Forelimb muscle (tissue), 1 donor: ENCODE data around the gene PPP6R3. TPM values are rescaled to one million over a fixed set of nuclear protein-coding genes. Genes with fewer than 3 reads are reported as not detected.
"Not testable (repeated sequence)": the region's sequence is repeated elsewhere in the genome, so short reads cannot be mapped to it uniquely, and the experiment has no call there.

Experiments
- DNase-seq: peaks from one replicate; pipeline ENCODE4 v3.0.0-alpha.2; 2013; ENCODE audit warnings: low read depth
- polyA plus RNA-seq: library from polyadenylated mRNA; unstranded; fragments of 120-200 nt; gene quantifications from one replicate; pipeline ENCODE4 v1.2.1, GENCODE V29; 2013; ENCODE audit not compliant: insufficient read length

Gene PPP6R3
- polyA plus RNA-seq, 1 donor = 61.9 TPM

DNA sequence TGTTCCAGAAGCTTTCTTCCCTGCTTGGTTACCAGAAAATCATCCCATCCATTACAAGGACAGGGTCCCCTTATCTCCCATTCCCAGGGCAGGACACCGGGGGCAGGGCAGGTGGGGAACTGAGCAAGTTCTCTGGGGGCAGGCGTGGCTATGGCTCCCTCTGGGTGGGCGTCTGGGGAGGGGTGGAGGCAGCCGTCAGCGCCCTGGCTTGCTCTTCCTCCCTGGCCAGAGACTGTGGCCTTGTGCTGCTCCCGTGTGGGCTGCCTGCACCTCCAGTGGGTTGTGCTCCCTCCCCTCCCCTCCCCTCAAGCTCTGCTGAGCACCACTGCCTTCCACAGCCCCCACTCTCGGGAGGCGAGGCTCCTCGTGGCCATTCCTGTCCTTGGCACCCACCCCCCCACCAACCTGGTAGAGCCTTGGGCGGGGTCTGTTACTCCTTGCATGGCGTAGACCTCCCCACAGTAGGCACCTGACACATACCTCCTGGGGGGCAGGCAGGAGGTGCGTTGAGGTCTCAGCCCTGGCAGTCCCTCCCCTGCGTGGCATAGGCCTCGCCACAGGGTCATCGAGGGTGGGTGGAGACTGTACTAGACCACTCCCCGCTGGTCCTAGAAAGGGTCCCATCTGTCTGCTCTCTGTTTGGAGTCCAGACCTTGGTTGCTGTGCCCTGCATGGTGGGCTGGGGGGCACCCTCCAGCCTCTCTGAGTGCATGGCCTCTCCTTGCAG lies 24.2 kb upstream of the PPP6R3 start:
- DNase-seq = no peak

DNA sequence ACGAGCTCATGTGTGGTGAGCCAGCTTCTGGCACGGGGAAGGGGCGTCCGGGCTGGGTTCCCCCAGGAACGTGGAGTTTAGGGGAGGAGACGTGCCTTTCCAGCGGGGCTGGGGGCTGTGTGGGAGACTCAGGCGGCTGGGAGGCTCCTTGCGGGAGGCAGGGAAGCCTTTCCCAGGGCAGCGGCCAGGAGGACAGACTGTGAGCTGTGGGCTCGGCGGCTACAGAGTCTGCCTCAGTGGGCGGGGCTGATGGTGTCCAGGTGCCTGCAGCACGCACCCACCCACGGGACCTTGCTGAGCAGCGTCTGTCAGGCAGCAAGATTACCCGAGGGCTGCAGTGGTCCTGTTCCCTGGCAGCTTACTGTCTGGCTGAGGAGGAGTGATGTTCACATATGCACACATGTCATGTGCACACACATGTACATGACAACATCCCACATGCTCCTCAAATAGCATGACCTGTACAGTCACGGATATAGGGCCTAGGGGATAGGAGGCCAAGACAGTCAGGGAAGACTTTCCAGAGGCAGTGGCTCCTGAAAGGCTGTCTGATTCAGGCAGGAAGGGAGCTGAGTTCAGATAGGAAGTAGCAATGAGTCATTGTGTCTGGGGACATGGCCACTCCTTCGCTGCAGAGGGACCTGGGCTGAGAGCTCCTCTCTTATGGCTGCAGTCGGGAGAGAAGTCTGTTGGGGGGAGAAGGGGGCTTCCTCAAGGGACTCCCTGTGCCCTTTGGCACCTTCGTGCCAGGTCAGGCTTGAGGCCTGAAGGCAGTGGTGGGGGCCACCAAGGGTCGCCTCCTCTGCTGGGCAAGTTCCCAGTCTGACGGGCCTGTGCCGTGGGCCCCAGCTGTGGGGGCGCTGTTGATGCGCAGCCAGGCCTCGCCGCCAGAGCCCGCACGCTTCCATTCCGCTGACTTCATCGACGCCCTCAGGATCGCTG lies 23.3 kb upstream of the PPP6R3 start:
- DNase-seq = peak; percentile 47

DNA sequence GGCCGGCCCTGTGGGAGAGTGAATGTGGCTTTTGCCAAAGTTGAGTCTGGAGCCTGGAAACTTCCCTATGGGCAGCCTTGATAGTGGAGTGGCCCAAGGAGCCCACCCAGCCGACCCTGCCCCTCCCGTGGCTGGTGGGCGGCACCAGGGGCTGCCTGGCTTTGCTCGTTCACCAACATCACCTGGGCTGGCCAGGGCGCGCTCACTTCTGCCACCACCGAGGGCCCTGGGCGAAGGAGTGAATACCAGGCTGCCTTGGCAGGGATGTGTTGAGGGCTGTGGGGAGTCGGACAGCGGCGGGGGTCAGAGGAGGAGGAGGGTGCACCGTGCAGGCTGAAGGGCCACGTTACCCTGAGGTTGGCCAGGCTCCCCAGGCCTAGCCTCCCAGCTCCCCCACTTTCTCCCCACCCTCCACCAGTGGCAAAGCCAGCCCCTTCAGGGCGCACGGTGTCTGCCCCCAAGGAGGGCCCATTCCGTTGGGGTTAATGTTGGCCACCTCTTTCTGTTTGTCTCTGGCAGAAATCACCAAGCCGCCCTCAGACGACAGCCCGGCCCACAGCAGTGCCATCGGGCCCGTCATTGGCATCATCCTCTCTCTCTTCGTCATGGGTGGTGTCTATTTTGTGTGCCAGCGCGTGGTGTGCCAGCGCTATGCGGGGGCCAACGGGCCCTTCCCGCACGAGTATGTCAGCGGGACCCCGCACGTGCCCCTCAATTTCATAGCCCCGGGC lies 22.5 kb upstream of the PPP6R3 start:
- DNase-seq = no peak

DNA sequence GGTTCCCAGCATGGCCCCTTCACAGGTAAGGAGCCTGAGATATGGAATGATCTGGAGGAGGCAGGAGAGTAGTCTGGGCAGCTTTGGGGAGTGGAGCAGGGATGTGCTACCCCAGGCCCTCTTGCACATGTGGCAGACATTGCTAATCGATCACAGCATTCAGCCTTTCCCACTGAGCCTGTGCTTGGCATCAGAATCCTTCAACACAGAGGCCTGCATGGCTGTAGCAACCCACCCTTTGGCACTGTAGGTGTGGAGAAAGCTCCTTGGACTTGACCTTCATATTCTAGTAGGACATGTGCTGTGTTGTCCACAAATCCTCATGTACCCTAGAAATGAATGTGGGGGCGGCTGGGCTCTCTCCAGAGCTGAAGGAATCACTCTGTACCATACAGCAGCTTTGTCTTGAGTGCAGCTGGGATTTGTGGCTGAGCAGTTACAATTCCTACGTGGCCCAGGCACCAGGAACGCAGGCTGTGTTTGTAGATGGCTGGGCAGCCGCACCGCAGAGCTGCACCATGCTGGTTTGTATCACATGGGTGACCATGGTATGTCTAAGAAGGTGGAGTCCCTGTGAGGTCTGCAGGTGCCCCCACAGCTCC lies 21.8 kb upstream of the PPP6R3 start:
- DNase-seq = no peak

DNA sequence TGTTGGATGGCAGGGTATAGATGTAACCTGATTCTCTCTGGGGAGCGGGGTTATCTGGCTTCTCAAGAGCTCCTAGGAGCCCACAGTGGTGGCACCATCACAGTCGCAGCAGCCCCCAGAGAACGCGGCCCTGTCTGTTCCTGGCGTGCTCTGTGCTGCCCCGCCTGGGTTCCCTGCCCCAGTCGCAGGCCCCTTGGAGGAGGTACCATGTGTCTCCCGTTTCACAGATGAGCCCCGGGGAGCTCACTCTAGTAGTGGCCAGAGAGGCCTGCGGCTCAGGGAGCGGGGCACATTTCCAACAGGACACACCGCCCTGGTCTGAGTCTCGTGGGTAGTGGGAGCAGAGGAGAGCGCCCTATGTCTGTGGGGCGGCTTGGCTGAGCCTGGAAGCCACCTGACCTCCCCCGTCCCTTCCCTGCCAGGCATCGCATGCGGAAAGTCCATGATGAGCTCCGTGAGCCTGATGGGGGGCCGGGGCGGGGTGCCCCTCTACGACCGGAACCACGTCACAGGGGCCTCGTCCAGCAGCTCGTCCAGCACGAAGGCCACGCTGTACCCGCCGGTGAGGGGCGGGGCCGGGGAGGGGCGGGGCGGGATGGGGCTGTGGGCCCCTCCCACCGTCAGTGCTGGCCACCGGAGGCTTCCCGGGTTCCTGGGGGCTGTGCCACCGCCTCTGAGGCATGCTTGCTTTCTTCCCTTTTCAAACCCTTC lies 21.0 kb upstream of the PPP6R3 start:
- no peak for DNase-seq

DNA sequence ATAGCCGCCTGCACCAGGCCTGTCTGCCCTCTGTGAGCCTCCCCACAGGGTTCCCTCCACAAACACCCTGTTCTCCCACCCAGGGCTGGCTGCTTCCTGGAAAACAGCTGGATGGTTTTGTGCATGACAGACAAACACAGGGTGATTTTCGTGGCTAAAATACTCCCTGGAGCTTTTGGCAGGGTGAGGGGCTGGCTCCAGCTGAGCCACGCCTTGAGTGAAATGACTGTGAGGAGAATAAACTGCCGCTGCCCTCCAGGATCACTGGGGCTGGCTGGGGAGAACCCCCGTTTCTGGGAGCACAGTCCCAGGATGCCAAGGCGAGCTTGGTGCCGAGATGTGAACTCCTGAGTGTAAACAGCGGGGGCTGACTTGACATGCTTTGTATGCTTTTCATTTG lies 20.3 kb upstream of the PPP6R3 start:
- no peak for DNase-seq

DNA sequence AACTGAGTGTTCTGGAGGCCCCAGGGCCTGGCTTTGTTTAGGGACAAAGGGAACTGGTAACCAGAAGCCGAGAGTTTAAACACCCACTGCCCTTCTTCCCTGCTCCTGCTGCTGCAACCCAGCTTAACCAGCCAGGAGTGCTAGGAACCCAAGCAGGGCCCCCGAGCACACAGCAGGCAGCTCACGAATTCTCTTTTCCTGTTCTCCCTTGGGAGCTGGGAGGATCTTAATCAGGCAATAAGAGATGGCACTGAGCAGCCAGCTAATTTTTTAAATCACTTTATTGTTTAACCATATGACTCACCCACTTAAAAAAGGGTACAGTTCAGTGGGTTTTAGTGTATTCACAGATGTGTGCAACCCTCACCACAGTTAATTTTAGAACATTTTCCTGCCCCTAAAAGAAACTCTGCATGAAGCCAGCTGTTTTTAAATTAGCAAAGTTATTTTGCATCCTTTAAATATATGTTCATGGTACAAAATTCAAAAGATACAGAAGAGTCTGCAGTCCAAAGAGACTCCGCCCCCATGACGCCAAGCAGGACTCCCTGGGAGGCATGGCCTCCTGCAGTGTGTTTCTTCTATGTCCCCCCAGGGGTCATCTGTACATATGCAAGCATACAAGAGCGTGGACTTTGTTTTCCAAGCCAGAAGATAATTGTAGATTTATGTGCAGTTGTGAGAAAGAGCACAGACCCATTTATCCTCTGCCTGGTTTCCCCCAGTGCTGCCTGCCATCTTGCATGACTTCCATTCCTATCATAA lies 18.9 kb upstream of the PPP6R3 start:
- DNase-seq = no peak

DNA sequence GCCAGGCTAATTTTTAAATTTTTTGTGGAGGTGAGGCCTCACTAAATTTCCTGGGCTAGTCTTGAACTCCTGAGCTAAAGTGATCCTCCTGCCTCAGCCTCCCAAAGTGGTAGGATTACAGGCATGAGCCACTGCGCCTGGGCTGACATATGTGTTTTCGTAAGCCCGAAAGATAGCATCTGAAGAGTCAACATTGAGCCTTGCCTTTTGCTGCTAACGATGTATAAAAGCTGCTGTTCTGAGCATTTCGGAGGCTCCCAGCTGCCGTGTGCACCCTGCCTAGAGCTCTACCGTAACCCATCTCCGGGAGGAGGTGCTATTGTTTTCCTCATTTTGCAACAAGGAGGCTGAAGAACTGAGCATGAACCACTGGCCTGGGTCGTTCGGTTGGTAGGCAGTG lies 18.1 kb upstream of the PPP6R3 start:
- DNase-seq = no peak

DNA sequence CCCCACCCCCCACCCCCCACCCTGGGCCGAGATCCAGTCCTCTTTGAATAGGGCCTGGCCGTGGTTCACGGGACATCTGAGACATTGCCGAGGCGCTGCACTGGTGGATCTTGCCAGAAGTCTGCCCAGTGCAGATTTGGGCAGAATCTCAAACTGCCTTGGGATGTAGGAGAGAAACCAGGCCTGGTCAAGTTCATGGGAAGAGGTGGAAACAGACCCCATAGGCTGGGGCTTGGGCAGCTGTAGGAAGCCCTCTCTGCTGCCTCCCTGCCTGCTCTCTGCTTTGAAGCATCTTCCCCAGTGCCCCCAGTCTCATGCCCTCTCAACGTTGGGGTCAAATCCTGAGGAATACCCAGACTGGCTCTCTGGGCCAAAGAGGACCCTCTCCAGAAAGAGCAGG lies 16.0 kb upstream of the PPP6R3 start:
- no peak for DNase-seq

DNA sequence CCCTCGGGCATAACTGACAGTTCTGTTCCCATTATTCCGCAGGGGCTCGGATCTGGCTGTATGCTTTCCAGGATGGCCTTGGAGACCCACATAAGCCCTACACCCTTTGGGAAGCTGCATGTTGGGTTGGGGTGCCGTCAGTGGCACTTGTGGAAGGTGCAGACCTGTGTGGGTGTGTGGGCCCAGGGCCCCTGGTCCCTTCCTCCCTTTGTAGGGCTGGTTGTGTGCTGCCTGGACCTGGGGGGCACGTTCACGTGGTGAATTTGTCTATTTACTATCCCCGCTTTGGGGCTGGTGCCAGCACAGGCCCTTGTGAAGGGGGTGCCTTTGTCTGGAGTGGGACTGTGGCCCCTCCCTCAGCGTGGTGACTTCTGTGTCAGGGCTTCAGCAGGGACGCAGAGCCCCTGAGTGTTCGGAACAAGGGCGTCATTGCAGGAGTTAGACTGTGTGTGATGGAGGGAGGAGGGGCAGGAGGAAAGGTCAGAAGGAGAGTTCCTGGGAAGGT lies 15.0 kb upstream of the PPP6R3 start:
- DNase-seq = no peak

DNA sequence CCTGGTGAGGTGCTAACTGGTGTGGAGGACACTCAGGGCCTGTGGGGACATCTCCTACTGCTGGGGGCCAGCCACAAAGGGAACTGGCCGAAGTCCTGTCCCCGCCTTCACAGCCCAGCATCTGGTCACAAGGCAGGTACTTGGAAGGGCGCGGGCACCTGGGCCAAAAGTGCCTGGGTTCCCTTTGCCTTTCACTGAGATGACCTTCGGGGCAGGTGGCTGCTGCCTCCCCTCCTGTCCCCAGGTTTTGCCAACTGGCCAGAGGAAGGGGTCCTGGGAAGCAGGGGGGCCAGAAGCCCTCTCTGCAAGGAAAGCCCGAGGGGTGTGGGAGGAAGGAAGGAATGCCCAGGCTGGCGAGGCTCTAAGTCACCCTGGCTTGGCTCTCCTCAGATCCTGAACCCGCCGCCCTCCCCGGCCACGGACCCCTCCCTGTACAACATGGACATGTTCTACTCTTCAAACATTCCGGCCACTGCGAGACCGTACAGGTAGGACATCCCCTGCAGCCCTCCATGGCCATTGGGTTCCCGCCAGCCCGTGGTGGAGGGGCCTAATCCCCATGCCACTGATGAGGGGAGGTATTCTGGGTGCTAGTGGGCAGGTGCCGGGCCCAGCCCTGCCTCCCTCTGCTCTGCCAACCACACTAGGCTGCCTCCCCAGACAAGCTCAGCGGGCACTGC lies 14.4 kb upstream of the PPP6R3 start:
- no peak for DNase-seq

DNA sequence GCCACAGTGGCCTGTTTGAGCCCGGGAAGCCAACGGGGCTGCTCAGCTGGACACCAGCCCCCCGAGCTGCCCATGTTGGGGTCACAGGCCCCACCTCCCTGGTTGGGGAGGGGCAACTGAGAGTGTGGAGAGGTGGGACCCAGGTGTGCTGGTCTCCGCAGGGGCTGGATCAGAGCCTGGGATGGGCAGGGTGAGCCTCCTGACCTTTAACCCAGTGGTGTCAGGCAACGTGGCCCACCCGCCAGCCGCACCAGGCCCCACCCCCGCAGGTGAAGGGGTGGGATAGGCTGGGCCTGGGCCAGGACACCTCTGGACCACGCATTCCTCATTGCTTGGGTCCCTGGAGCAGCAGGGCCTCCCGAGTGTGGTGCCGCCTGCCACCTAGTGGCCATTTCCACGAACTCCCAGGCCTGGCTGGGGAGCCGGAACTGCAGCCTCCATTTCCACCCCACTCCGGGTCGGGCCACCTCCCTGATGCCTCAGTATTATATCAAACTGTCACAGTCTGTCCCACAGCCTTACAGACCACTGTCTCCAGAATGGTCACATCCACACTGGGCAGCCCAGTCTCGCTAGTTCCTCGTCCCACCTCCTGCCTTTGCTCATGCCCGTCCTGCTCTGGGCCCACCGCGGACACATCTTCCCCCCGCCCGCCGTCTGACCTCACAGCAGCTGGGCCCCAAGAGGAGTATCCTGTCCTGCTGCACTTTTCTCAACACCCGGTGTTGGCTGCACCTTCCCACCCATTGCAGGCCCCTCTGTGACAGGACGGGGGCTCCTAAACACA lies 13.3 kb upstream of the PPP6R3 start:
- DNase-seq = no peak

DNA sequence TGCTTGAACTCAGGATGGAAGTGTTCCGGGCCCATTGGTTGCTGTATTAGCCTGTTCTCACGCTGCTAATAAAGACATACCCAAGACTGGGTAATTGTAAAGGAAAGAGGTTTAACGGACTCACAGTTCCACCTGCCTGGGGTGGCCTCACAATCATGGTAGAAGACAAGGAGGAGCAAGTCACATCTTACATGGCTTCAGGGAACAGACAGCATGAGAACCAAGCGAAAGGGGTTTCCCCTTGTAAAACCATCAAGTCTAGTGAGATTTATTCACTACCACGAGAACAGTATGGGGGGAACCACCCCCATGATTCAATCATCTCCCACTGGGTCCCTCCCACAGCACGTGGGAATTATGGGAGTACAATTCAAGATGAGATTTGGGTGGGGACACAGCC lies 12.6 kb upstream of the PPP6R3 start:
- not testable (repeated sequence) for DNase-seq

DNA sequence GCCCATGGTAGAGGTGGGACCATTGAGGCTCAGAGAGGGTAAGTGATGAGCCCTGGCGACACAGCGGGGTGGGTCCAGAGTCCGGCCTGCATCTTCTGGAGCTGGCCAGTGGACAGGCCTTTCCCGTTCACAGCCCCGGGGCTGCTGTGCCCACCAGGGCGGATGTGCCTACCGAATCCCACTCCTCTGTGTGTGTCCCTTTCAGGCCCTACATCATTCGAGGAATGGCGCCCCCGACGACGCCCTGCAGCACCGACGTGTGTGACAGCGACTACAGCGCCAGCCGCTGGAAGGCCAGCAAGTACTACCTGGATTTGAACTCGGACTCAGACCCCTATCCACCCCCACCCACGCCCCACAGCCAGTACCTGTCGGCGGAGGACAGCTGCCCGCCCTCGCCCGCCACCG lies 11.9 kb upstream of the PPP6R3 start:
- DNase-seq = no peak

DNA sequence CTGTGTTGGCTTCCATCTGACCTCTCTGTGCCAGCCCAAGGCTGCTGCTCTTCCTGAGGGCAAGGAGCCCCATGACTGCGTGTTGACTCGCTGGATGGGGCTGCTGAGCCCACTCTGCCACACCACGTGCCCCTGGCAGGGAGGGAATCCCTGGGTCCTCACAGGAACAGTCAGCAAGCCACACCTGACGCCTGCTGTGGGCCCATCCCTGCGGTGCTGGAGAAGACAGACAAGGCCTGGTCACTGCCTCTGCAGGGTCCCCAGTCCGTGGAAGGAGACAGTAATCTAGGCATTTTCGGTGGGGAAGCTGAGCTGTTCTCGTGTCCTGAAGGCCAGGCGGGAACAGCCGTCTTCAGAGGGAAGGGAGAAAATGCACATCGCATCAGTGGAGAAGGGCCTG lies 10.6 kb upstream of the PPP6R3 start:
- DNase-seq = no peak

DNA sequence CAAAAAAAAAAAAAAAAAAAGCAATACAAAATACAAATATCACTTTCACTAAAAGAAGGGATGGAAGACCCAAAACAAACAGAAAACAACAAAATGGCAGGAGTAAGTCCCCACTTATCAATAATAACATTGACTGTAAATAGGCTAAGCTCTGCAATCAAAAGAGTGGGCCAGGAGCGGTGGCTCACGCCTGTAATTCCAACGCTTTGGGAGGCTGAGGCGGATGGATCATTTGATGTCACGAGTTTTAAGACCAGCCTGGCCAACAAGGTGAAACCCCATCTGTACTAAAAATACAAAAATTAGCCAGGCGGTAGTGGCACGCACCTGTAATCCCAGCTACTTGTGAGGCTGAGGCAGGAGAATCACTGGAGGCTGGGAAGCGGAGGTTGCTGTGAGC lies 9.8 kb upstream of the PPP6R3 start:
- DNase-seq = no peak

DNA sequence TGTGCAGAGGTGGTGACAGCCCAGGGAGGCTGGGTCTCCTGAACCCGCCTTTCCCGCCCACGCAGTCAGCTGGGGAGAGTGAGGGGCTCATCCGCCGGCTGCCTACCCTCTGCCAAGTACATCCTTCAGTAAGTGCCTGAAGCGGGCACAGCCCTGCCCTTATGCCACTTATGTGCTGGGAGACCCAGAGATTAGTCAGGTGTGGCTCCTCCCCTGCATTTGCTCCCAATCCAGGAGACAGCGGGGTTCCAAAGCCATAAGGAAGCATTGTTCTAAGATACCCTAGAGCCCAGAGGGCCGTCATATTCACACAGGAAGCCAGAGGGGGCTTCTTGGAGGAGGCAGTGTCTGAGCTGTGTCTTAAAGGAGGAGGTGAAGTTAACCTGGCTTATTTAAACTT lies 5.8 kb upstream of the PPP6R3 start:
- DNase-seq = no peak

DNA sequence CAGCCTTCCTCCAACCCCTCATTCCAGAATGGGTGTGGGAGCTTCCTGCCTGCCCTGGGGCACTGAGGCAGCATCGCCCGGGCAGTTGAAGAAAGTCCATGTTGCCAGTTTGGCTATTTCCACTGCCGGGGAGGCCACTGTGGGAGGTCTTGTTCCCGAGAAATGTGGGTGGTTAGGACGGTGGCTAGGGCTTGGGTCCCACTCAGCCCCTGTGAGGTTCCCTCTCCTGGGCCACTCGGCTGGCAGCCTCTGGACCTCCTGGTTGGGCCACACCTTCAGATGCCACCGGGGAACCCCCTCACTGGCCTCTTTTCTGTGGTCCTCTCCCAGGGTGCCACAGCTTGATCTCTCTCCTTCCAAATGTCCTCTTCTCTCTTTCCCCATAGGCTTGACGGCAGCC lies 5.1 kb upstream of the PPP6R3 start:
- no peak for DNase-seq
